Activated CD8-positive, alpha-beta memory T cell treated with anti-CD3 and anti-CD28 coated beads for 4 hours (primary cell): Measurements from ENCODE around the gene IRGQ.
"Not testable (repeated sequence)": the region's sequence is repeated elsewhere in the genome, so short reads cannot be mapped to it uniquely, and the experiment has no call there.

ENCODE experiments used
- DNase-seq, 2 donors: peaks; one replicate each; pipeline ENCODE4 v3.0.0-alpha.2; 2020; ENCODE audit warnings: low read depth in 2 of 2

The IRGQ gene, protein sequence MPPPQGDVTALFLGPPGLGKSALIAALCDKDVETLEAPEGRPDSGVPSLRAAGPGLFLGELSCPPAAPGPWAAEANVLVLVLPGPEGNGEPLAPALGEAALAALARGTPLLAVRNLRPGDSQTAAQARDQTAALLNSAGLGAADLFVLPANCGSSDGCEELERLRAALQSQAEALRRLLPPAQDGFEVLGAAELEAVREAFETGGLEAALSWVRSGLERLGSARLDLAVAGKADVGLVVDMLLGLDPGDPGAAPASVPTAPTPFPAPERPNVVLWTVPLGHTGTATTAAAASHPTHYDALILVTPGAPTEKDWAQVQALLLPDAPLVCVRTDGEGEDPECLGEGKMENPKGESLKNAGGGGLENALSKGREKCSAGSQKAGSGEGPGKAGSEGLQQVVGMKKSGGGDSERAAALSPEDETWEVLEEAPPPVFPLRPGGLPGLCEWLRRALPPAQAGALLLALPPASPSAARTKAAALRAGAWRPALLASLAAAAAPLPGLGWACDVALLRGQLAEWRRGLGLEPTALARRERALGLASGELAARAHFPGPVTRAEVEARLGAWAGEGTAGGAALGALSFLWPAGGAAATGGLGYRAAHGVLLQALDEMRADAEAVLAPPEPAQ

DNA sequence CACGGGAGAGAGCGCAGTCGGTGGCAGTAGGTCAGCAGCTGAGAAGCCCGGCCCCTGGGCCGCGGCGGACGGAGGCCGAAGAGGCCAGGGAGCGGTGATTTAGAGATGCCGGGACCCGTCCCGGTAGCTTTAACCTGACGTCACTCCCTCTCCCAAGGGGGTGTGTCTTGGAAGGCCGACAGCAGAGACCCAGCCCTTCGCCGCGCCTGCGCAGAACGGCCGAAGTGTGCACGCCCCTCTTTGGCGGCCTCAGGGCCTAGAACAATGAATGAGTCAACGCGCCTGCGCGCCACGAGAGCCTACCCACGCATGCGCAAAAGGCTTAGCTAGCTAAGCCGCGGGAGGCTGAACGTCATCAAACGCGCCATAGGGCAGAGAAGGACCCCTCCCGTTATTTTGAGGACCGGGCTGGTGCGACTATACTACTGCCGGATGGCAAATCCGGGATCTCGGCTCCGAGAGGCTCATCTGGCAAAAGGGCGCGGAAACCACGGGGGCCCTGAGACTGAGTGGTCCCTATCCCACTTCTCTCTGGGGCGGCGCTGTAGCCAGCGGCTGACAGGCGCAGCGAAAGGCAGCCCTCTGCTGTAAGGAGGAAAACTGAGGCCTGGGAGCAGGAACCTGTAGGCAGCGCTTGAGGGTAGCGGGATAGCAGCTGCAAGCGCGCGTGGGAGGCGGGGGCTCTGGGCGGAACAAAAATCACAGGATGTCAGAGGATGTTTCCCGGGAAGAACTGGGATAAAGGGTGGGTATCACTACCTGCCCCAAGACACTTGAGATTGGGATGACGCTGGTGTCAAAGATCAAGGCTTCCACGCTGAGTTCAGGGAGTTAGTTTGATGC lies at the start of gene IRGQ, which contains the start of gene ZNF576:
Gene IRGQ, minus strand, starts transcription at position 136 of the 843 bp plus-strand sequence. CDS start 796 bp downstream, outside the sequence.
Gene ZNF576, plus strand, starts transcription at position 597 of the 843 bp plus-strand sequence. CDS start 514 bp downstream, outside the sequence.
- DNase-seq: peak; percentile 100

DNA sequence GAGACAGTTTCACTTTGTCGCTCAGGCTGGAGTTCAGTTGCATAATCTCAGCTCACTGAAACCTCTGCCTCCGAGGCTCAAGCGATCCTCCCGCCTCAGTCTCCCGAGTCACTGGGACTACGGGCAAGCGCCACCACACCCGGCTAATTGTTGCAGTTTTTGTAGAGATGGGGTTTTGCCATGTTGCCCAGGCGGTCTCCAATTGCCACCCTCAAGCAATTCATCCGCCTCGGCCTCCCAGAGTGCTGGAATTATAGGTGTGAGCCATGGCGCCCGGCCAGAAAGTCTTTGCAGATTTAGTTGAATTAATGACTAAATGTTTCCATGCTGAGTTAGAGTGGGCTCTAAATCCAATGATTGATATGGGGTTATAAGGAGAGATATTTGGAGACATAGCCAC lies 48.2 kb upstream of the IRGQ start:
- no peak for DNase-seq

DNA sequence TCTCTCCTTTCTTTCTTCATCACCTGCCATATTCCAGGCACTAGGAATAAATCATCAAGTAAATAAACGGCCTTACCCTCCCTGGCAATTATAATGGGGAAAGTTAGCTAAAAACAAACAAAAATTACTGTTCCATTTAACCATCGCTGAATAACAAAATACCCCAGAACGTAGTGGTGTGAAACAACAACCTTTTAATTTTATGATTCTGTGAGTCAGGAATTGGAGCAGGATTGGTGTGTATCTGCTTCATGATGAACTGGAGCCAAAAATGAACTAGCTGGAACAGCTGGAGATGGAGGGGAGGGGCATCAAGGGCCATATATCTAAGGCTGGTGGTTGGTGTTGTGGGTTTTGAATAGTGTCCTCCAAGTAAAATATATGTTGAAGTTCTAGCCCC lies 47.4 kb upstream of the IRGQ start:
- no peak for DNase-seq

DNA sequence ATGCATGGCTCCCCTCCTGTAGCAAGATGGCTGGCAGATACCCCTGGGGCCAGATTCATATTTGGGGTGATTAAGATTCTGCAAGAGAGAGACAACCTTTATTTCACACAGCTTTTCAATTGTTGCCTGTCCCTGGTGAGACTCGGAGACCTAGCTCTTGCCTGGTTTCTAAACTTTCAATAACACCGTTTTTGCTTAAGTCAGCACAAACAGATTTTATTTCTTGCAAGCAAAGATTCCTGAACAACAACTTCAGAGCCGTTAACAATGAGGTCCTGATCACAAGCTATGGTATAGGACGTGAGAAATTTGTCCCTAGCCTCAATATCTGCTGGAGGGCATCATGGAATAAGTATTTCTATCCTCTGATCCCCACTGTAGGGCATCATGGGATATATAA lies 46.6 kb upstream of the IRGQ start:
- no peak for DNase-seq

DNA sequence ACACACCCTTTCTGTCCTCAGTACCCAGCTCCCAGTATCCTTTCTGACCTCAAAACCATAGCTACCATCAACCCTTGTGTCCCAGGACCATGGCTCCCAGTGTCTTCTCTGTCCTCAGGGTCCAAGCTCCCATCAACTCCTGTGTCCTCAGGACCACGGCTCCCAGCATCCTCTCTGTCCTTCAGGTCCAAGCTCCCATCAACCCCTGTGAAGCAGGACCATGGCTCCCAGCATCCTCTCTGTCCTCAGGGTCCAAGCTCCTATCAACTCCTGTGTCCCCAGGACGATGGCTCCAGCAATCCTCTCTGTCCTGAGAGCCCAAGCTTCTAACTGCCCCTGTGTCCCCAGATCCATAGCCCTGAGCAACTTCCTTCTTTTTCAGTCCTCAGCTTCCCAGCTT lies 45.4 kb upstream of the IRGQ start:
- DNase-seq: no peak

DNA sequence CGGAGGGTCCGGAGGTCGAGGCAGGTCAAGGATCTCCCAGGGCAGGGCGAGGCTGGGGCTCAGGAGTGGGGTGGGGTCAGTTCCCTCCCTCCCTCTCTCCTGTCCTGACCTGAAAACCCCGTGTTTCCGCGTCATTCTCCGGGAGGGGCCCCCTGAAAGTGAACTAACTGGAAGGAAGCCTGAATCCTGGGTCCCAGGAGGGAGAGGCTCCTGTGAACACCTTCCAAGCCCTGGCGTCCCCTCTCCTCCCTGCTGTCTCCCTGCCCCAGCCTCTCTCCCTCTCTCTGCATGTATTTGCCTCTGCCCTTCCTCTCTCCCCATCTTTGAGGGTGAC lies 44.5 kb upstream of the IRGQ start:
- DNase-seq: no peak

DNA sequence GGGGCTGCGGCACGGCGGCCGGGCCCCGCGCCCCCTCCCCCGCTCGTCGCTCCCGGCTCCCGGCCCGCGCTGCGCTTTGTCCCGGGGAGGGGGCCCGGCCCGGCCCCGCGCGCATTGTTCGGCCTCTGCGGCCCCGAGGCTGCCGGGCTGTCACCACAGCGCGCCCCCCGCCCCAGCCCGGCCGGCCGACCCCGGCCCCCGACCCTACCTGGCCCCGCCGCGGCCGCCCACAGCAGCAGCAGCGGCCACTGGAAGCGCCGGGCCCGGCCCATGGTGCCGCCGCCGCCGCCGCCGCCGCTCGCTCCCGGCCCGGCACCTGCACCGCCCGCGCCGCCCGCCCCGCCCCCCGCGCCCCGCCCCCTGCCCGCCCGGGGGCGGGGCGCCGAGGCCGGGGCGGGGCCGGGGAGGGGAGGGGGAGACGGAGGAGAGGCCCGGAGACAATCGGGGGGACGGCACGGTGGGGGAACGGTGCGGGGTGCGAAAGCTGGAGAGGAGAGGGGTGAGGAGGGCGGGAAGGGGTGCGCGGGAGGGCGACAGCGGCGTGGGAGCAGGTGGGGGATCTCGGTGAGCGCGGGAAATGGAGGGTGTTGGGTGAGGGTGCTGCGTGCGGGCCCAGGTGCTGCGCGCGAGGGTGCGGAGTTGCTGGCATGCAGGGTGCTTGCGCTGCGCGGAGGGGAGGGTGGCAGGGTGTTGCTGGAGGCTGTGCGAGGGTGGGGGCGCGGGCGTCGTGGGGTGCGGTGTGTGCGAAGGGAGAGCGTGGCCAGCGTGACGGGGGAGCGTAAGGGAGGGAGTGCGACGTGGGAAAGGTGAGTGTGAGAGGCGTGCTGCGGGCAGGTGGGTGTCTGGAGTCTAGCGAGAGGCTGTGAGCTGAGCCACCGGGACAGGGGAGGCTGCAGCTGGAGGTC lies 43.8 kb upstream of the IRGQ start, which contains the start of gene CADM4:
Gene CADM4, minus strand, starts transcription at position 332 of the 905 bp plus-strand sequence. Its CDS starts 60 bp downstream, at position 272.
- peak in 1 of 2 donors; percentile 9 for DNase-seq

DNA sequence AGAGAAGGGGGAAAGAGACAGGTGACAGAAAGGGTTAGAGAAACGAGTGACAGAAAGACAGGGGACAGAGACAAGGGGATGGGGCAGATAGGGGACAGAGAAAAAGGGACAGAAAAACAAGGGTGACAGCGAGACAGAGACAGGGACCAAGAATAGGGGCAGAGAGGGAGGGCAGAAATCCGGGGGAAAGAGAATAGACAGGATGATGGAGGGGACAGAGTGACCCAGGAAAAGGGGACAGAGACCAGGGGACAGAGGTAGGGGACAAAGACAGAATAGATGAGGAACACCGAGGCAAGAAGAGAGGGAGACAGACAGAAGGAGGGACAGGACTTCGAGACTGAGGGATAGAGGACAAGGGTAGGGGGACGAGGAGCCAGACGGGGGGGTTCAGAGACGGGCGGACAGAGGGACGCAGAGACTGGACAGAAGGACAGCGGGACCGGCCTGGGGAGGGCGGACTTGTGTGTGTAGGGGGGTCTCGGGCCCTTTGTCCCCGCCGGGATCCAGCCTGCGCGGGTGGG lies 43.1 kb upstream of the IRGQ start:
- DNase-seq: no peak

DNA sequence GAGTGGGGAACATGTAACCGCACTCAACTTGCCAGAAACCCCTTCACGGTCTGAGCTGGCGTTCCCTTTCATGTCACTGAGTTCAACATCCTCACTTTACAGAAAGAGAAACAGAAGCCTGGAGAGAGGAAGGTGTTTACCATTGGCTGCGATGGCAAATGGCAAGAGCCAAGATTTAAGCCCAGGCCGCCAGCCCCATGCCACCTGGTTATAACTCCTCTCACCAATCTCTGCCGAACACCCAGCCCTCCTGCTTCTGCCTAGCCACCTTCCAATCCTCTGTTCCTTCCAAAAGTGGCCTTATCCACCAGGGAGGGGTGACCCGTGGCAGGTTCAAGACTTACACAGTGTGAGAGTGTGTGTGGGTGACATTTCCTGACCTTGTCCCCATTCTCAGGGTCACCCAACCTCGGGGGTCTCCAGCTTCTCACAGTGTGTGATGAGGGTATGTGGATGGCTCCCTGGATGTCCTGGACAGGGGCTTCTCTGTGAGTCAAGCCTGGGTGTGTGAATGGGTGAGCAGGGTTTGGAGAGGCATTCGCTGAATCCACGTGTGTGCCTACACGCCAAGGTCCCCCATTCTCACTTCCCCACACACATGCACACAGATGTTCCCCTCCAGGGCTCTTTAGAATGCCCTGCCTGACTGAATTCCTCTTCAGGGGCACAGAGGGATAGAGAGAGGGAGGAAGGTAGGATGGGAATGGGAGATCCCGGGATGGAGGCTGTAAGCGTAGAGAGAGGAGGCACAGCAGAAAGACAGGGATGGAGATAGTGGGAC lies 42.5 kb upstream of the IRGQ start:
- DNase-seq: no peak

DNA sequence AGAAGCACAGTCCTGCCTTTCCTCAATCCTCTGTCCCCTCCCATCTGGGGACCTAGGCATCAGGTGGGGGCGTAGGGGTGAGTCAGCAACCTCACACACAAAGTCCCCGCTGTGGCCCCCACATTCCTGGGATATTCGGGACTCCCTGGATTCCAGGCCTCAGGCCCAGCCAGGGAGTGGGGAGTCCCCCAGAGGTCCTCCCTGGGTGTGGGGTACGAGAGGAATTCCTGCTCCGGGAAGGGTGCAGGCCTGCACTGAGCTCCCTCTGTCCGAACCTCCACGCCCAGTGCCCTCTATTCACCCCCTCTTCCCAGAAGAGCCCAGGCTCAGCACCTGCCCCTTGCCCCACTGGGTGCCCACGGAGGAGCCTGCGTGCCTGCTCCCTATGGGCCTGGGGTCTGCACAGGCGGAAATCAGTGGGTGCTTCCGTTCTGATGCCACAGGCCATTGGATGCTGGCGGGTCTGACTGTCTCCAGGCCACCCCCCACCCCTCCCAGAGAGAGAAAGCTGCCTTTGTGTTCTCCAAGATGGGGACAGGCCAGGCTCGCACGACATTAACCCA lies 40.3 kb upstream of the IRGQ start:
- DNase-seq: no peak

DNA sequence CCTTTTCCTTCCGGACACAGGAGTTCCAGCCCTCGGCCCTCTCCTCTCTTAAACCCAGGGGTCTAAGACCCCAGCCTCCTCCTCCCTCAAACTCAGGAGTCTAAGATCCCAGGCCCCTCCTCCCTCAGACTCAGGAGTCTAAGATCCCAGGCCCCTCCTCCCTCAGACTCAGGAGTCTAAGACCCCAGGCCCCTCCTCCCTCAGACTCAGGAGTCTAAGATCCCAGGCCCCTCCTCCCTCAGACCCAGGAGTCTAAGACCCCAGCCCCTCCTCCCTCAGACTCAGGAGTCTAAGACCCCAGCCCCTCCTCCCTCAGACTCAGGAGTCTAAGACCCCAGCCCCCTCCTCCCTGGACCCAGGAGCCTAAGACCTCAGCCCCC lies 39.6 kb upstream of the IRGQ start:
- not testable (repeated sequence) for DNase-seq

DNA sequence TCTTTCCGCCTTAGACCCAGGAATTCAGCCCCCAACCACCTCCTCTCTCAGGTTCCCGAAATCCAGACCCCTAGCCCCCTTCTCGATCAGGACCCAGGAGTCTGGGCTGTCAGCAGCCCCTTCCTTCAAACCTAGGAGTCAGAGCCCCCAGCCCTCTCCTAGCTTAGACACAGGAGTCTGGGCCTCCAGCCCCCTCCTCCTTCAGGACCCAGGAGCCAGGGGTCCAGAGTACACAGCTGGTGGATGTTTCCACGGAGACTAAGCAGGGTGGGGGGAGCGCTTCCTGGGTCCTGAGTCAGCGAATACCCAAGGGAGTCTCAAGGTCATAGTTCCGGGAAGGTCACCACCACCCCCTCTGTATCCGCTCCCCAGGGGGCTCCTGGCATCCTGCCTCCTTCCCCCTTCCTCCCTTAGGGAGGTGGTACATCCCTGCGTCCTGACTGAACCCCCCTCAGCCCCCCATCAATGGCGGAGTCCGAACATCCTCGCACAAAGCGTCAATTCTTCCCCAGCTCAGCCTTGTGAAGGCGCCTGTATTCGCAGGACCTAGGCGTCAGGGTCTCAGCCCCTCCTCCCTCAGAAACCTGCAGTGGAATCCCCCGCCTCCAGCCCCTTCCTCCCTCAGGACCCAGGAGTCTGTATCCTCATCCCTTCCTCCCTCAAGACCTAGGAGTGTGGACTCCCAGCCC lies 39.1 kb upstream of the IRGQ start:
- no peak for DNase-seq

DNA sequence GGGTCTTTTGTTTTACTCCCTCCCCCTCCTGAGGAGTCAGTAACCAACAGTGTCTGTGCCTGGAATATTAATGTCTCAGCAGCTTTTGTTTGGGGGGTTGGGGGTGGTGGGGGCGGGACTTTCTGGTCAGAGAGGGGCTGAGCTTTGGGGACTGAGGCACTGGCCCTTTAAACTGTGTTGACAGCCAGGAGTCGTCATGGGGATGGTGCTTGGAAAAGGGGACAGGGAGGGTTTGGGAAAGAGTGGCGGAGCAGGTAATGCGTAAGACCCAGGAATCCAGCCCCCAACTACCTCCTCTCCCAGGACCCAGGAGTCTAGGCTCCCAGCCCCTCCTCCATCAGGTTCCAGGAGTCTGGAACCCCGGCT lies 38.6 kb upstream of the IRGQ start:
- DNase-seq: no peak

DNA sequence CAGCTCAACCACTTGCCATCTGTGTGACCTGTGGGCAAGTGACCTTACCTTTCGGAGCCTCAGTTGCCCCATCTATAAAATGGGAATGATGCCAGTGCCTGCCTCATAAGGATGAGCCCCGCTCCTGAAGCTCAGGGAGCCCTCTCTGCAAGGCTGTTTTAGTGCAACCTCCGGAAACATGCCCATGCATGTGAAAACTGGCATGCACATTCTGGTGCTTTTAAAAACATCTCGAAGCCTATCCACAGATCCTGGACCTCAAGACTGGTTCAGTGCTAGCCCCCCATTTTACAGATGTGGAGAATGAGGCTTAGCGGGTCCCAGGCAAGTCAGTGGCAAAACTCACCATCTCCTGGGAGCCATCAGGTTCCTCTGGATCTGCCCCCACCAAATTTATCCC lies 38.1 kb upstream of the IRGQ start:
- no peak for DNase-seq

DNA sequence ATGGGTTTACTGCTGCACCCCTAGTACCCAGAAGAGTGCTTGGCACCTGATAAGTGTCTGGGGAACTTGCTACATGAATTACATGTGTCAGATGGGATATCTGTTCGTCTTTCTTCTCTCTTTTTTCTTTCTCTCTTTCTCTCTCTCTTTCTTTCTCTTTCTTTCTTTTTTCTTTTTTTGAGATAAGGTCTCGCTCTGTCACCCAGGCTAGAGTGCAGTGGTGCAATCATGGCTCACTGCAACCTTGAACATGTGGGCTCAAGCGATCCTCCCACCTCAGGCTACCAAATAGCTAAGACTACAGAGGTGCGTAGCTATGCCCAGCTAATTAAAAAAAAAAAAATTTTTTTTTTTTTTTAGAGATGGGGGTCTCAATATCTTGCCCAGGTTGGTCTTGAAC lies 37.6 kb upstream of the IRGQ start:
- DNase-seq: no peak

DNA sequence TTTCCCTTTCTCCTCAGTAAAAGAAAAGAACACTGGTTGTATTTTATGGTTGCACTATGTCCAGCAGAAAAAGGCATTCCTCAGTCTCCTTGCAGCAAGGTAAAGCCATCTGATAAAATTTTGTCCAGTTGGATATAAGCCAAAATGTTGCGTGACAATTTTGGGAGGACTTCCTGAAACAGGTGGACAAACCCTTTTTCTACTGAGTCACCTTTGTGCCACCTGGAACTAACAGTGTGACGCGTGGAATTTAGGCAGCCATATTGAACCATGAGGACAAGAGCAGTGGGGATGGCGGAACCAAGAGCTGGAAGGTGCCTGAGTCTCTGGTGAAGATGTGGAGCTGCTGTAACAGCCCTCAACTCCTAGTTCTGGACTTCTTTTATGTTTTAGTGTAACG lies 35.6 kb upstream of the IRGQ start:
- DNase-seq: no peak

DNA sequence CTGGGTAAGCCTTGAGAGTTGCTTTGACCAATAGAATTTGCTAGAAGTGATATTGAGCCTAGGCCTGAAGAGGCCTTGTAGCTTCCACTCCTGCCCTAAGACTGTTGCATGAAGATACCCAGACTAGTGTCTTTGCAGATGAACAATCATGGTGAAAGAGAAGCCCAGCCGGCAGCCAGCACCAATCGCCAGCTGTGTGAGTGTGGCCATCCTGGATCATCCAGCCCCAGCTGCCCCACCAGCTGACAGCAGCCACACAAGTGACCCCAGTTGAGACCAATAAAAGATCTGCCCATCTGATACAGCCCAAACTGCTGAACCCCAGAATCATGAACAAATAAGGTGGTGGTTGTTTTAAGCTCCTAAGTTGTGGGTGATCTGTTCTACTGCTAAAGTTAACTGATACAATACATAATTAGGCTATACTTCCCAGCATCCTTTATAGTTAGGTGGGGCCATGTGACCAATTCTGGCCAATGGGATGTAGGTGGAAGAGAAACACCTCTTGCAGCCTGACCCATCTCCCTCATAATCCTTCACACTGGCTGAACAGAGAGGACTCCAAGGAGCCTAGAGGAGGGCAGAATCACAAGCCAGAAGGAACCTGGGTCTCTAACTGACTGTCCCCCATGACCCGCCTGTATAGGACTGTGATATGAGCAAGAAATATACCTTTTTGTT lies 32.9 kb upstream of the IRGQ start:
- DNase-seq: no peak

DNA sequence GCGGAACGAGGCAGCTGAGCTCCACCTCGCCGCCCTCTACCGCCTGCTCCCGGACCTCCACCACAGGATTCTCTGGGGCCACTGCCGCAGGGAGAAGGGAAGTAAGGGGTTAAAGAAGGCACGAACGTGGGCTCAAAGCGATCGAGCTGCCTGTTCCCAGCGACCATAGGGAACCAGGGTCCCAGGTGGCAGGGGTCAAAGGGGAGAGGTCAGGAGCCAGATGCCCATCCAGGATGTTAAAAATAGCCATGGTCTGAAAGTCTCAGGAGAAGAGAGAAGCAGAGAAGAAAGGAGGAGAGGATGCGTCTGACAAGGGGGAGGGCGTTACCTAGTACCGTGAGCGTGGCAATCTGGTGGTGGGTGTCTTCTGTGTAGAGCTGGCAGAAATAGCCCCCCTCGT lies 30.9 kb upstream of the IRGQ start:
- DNase-seq: no peak
